Liver (tissue), 9 donors: ENCODE data around the gene NCMAP. TPM values are rescaled to one million over a fixed set of nuclear protein-coding genes. Genes with fewer than 3 reads are reported as not detected.

Experiments used
- DNase-seq: peaks from one replicate; pipeline ENCODE4 v3.0.0-alpha.2; 2017; ENCODE audit warnings: low spot score
- H3K27ac ChIP-seq, 2 donors: one replicate each; pipeline ENCODE4 v1.7.0; 2013; ENCODE audit warnings: inconsistent platforms in 2 of 2, low read length in 2 of 2, control low read depth in 1 of 2, low read depth in 1 of 2, mild to moderate bottlenecking in 1 of 2
- H3K27me3 ChIP-seq, 4 donors: one replicate each; pipeline versions ENCODE4 v1.6.1 to v1.7.0; 2013; ENCODE audit warnings: low read length in 3 of 4, inconsistent platforms in 1 of 4, mild to moderate bottlenecking in 1 of 4, moderate library complexity in 1 of 4; ENCODE audit not compliant: control insufficient read depth in 4 of 4, insufficient read depth in 4 of 4
- H3K36me3 ChIP-seq, 4 donors: one replicate each; pipeline versions ENCODE4 v1.6.1 to v1.7.0; 2013; ENCODE audit warnings: low read length in 3 of 4, mild to moderate bottlenecking in 3 of 4, low read depth in 1 of 4, moderate library complexity in 1 of 4; ENCODE audit not compliant: control insufficient read depth in 4 of 4, insufficient read depth in 3 of 4
- H3K4me1 ChIP-seq, 4 donors: one replicate each; pipeline versions ENCODE4 v1.6.1 to v1.7.0; 2013; ENCODE audit warnings: low read length in 3 of 4, mild to moderate bottlenecking in 3 of 4, moderate library complexity in 1 of 4; ENCODE audit not compliant: control insufficient read depth in 4 of 4, insufficient read depth in 4 of 4
- H3K4me3 ChIP-seq, 3 donors: one replicate each; pipeline versions ENCODE4 v1.6.1 to v1.7.0; 2013; ENCODE audit warnings: low read length in 3 of 3, control low read depth in 1 of 3, low read depth in 1 of 3, mild to moderate bottlenecking in 1 of 3
- H3K9ac ChIP-seq, 2 donors: one replicate each; pipeline ENCODE4 v1.7.0; 2013; ENCODE audit warnings: low read length in 2 of 2, mild to moderate bottlenecking in 2 of 2, moderate library complexity in 2 of 2, control low read depth in 1 of 2, low read depth in 1 of 2
- H3K9me3 ChIP-seq, 4 donors: one replicate each; pipeline versions ENCODE4 v1.6.1 to v1.7.0; 2013; ENCODE audit warnings: low read length in 3 of 4; ENCODE audit not compliant: control insufficient read depth in 4 of 4
- EGR1 ChIP-seq, 2 donors: IDR thresholded peaks; 2 replicates each; pipeline ENCODE4 v1.6.1; 2016 to 2018; ENCODE audit warnings: antibody characterized with exemption in 2 of 2, low read depth in 2 of 2
- FOXA1 ChIP-seq: IDR thresholded peaks from 2 replicates; pipeline ENCODE4 v1.6.1; 2016; ENCODE audit warnings: antibody characterized with exemption
- FOXA2 ChIP-seq: IDR thresholded peaks from 2 replicates; pipeline ENCODE4 v1.6.1; 2016; ENCODE audit warnings: antibody characterized with exemption
- GABPA ChIP-seq, 2 donors: IDR thresholded peaks in 1 of 2; conservative IDR thresholded peaks in 1 of 2; 2 replicates each; pipeline ENCODE4 v1.6.1; 2016; ENCODE audit warnings: antibody characterized with exemption in 2 of 2, mild to moderate bottlenecking in 1 of 2, moderate library complexity in 1 of 2
- HNF4A ChIP-seq, 2 donors: conservative IDR thresholded peaks; 2 replicates each; pipeline ENCODE4 v1.6.1; 2016; ENCODE audit warnings: antibody characterized with exemption in 2 of 2, mild to moderate bottlenecking in 2 of 2
- HNF4G ChIP-seq: IDR thresholded peaks from 2 replicates; pipeline ENCODE4 v1.6.1; 2016; ENCODE audit warnings: antibody characterized with exemption
- JUND ChIP-seq, 2 donors: IDR thresholded peaks; 2 replicates each; pipeline ENCODE4 v1.6.1; 2016; ENCODE audit warnings: antibody characterized with exemption in 2 of 2
- NR2F2 ChIP-seq: IDR thresholded peaks from 2 replicates; pipeline ENCODE4 v1.6.1; 2016; ENCODE audit warnings: antibody characterized with exemption
- RAD21 ChIP-seq, 2 donors: IDR thresholded peaks; 2 replicates each; pipeline ENCODE4 v1.6.1; 2016; ENCODE audit warnings: antibody characterized with exemption in 2 of 2, mild to moderate bottlenecking in 2 of 2
- RXRA ChIP-seq, 2 donors: IDR thresholded peaks; 2 replicates each; pipeline ENCODE4 v1.6.1; 2017 to 2018; ENCODE audit warnings: antibody characterized with exemption in 2 of 2, mild to moderate bottlenecking in 1 of 2
- SP1 ChIP-seq: IDR thresholded peaks from 2 replicates; pipeline ENCODE4 v1.6.1; 2018; ENCODE audit warnings: antibody characterized with exemption, mild to moderate bottlenecking
- YY1 ChIP-seq: IDR thresholded peaks from 2 replicates; pipeline ENCODE4 v1.6.1; 2016; ENCODE audit warnings: antibody characterized with exemption, mild to moderate bottlenecking
- WGBS: extraction: QIAGEN DNeasy Blood & Tissue Kit; methylation state at CpG from one replicate; pipeline ENCODE4 v1.1.7; 2013; 5-methylcytosine and 5-hydroxymethylcytosine counted together
- polyA plus RNA-seq, 2 donors: library from polyadenylated mRNA; stranded (reverse) in 1 of 2; unstranded in 1 of 2; fragments of 200-250 nt in 1 of 2; fragments of >200 nt in 1 of 2; fragmentation: Nextera tagmentation in 1 of 2; extraction: Ambion mirVana in 1 of 2; gene quantifications; one replicate each; pipeline versions ENCODE4 v1.2.1 to v1.2.3, GENCODE V29; 2013 to 2015
- total RNA-seq, 2 donors: library from RNA; depleted of rRNA; stranded (reverse); fragments of >200 nt; gene quantifications; one replicate each; pipeline ENCODE4 v1.2.3, GENCODE V29; 2014
- TF ChIP-seq, protein P1 (sequence below): IDR thresholded peaks from 2 replicates; pipeline ENCODE4 v1.6.1; 2016; ENCODE audit warnings: antibody characterized with exemption
- TF ChIP-seq, protein P2 (sequence below): IDR thresholded peaks from 2 replicates; pipeline ENCODE4 v1.6.1; 2016; ENCODE audit warnings: antibody characterized with exemption
- TF ChIP-seq, protein P3 (sequence below): fragments of 150-350 bp; IDR thresholded peaks from 2 replicates; pipeline ENCODE4 v1.5.1; 2017; ENCODE audit warnings: improper control_type of control experiment, low read depth, low read length; ENCODE audit not compliant: missing input control
- TF ChIP-seq, protein P4 (sequence below): IDR thresholded peaks from 2 replicates; pipeline ENCODE4 v1.6.1; 2016; ENCODE audit warnings: antibody characterized with exemption, mild to moderate bottlenecking
- donor health status: healthy.
- donor health status: healthy.
- donor health status: healthy.
- donor health status: healthy.
- donor health status: healthy.

The NCMAP gene
- total and polyA plus RNA-seq, 4 donors: 0.31 to 4.8 (median 0.61) TPM

DNA sequence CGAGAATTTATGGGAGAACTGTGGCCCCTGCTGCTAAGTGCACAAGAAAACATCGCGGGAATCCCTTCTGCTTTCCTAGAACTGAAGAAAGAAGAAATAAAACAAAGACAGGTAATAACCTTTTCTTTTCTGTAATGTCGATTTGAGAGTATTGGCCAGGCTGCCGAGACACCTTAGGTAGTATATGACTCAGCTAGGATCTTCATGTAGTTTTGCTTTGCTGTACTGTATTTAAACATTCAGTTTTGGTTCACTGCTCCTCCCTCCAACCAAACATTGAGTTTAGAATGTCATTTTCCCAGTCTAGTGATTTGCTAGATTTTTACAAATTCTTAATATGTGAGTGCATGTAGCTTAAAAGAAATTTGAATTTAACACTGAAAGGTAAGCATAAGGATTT is 93.0 kb downstream of the NCMAP start:
- Histone ChIP-seq H3K4me3 (no peak overlapping the region), H3K9me3 (no peaks in the 10 kb centered on the region), H3K27me3 (no peaks in the 10 kb centered on the region), H3K9ac (no peak overlapping the region), H3K4me1 (peaks cover 5 to 20% (median 20%) of the 10 kb centered on the region in 4 donors), H3K36me3 (peaks cover 16 to 76% (median 67%) of the 10 kb centered on the region in 4 donors), H3K27ac (no peak overlapping the region)
- DNase-seq: no peak
- TF ChIP-seq RAD21 (IDR thresholded peaks at IDR 0.05) (no peak), FOXA1 (no peak), JUND (IDR thresholded peaks at IDR 0.05) (no peak), HNF4G (no peak), FOXA2 (no peak), SP1 (no peak), YY1 (no peak), GABPA (IDR thresholded peaks at IDR 0.05 in 1 of 2, conservative IDR thresholded peaks at IDR 0.05 in 1 of 2) (no peak), EGR1 (IDR thresholded peaks at IDR 0.05; ENCODE audit: low read depth in 2 of 2) (no peak), RXRA (IDR thresholded peaks at IDR 0.05) (no peak)
- TF ChIP-seq, protein P1, sequence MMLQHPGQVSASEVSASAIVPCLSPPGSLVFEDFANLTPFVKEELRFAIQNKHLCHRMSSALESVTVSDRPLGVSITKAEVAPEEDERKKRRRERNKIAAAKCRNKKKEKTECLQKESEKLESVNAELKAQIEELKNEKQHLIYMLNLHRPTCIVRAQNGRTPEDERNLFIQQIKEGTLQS: no peak
- TF ChIP-seq, protein P2, sequence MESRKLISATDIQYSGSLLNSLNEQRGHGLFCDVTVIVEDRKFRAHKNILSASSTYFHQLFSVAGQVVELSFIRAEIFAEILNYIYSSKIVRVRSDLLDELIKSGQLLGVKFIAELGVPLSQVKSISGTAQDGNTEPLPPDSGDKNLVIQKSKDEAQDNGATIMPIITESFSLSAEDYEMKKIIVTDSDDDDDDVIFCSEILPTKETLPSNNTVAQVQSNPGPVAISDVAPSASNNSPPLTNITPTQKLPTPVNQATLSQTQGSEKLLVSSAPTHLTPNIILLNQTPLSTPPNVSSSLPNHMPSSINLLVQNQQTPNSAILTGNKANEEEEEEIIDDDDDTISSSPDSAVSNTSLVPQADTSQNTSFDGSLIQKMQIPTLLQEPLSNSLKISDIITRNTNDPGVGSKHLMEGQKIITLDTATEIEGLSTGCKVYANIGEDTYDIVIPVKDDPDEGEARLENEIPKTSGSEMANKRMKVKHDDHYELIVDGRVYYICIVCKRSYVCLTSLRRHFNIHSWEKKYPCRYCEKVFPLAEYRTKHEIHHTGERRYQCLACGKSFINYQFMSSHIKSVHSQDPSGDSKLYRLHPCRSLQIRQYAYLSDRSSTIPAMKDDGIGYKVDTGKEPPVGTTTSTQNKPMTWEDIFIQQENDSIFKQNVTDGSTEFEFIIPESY: no peak
- TF ChIP-seq, protein P3, sequence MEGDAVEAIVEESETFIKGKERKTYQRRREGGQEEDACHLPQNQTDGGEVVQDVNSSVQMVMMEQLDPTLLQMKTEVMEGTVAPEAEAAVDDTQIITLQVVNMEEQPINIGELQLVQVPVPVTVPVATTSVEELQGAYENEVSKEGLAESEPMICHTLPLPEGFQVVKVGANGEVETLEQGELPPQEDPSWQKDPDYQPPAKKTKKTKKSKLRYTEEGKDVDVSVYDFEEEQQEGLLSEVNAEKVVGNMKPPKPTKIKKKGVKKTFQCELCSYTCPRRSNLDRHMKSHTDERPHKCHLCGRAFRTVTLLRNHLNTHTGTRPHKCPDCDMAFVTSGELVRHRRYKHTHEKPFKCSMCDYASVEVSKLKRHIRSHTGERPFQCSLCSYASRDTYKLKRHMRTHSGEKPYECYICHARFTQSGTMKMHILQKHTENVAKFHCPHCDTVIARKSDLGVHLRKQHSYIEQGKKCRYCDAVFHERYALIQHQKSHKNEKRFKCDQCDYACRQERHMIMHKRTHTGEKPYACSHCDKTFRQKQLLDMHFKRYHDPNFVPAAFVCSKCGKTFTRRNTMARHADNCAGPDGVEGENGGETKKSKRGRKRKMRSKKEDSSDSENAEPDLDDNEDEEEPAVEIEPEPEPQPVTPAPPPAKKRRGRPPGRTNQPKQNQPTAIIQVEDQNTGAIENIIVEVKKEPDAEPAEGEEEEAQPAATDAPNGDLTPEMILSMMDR: no peak
- 97% methylated on average over 5 of the region's 5 CpGs for WGBS

DNA sequence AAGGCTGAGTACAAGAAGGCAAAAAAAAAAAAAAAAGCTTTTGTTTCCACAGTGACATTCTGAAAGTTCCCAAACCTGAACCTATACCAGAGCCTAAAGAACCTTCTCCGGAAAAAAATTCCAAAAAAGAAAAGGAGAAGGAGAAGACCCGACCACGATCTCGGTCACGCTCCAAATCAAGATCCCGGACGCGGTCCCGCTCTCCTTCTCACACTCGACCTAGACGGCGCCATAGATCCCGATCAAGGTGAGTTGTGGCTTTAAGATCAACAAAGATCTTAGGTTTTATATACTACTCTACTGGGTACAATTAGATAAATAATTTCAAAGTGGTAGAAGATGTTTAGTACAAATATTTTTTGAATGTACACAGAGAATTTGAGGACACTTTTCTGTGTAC is 96.5 kb downstream of the NCMAP start:
- no peak overlapping the region for H3K4me3 ChIP-seq
- H3K27ac ChIP-seq: no peak overlapping the region
- H3K27me3 ChIP-seq: no peaks in the 10 kb centered on the region
- no peak for DNase-seq
- peaks cover 21 to 95% (median 91%) of the 10 kb centered on the region in 4 donors for H3K36me3 ChIP-seq
- no peaks in the 10 kb centered on the region for H3K9me3 ChIP-seq
- WGBS: 96% methylated on average over 13 of the region's 13 CpGs
- H3K4me1 ChIP-seq: peaks cover 0 to 10% (median 3%) of the 10 kb centered on the region in 4 donors
- no peak for TF ChIP-seq FOXA2
- TF ChIP-seq, protein P4, sequence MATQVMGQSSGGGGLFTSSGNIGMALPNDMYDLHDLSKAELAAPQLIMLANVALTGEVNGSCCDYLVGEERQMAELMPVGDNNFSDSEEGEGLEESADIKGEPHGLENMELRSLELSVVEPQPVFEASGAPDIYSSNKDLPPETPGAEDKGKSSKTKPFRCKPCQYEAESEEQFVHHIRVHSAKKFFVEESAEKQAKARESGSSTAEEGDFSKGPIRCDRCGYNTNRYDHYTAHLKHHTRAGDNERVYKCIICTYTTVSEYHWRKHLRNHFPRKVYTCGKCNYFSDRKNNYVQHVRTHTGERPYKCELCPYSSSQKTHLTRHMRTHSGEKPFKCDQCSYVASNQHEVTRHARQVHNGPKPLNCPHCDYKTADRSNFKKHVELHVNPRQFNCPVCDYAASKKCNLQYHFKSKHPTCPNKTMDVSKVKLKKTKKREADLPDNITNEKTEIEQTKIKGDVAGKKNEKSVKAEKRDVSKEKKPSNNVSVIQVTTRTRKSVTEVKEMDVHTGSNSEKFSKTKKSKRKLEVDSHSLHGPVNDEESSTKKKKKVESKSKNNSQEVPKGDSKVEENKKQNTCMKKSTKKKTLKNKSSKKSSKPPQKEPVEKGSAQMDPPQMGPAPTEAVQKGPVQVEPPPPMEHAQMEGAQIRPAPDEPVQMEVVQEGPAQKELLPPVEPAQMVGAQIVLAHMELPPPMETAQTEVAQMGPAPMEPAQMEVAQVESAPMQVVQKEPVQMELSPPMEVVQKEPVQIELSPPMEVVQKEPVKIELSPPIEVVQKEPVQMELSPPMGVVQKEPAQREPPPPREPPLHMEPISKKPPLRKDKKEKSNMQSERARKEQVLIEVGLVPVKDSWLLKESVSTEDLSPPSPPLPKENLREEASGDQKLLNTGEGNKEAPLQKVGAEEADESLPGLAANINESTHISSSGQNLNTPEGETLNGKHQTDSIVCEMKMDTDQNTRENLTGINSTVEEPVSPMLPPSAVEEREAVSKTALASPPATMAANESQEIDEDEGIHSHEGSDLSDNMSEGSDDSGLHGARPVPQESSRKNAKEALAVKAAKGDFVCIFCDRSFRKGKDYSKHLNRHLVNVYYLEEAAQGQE: no peak
- TF ChIP-seq GABPA (IDR thresholded peaks at IDR 0.05 in 1 of 2, conservative IDR thresholded peaks at IDR 0.05 in 1 of 2): no peak
- TF ChIP-seq, protein P2: no peak
- no peak for TF ChIP-seq YY1
- TF ChIP-seq EGR1 (IDR thresholded peaks at IDR 0.05; ENCODE audit: low read depth in 2 of 2): no peak
- no peak for TF ChIP-seq JUND (IDR thresholded peaks at IDR 0.05)
- TF ChIP-seq, protein P3: no peak
- TF ChIP-seq RXRA (IDR thresholded peaks at IDR 0.05): no peak
- no peak for TF ChIP-seq HNF4G
- TF ChIP-seq, protein P1: no peak
- TF ChIP-seq RAD21 (IDR thresholded peaks at IDR 0.05): no peak
- no peak for TF ChIP-seq HNF4A (conservative IDR thresholded peaks at IDR 0.05)
- TF ChIP-seq NR2F2: no peak
- no peak for TF ChIP-seq SP1
- H3K9ac ChIP-seq: no peak overlapping the region
